Spleen (tissue), 11 donors: ENCODE measurements around the gene BCO2. TPM values are rescaled to one million over a fixed set of nuclear protein-coding genes. Genes with fewer than 3 reads are reported as not detected.
"Not testable (repeated sequence)": the region's sequence is repeated elsewhere in the genome, so short reads cannot be mapped to it uniquely, and the experiment has no call there.

ENCODE experiments used
- DNase-seq: peaks from one replicate; pipeline ENCODE4 v3.0.0-alpha.2; 2020
- H3K27ac ChIP-seq, 8 donors: fragments of 200-600 bp; sonication (generic) in 7 of 8; 1 replicate in 4 of 8; 2 replicates in 4 of 8; pipeline versions ENCODE4 v1.5.0 to v1.8.0; 2016 to 2021; ENCODE audit warnings: inconsistent platforms in 4 of 8, mild to moderate bottlenecking in 4 of 8, moderate library complexity in 1 of 8
- H3K27me3 ChIP-seq, 7 donors: fragments of 200-600 bp; sonication (generic) in 6 of 7; replicated peaks in 1 of 7; 1 replicate in 4 of 7; 2 replicates in 3 of 7; pipeline versions ENCODE4 v1.5.0 to v1.8.0; 2016 to 2021; ENCODE audit warnings: inconsistent platforms in 3 of 7, mild to moderate bottlenecking in 1 of 7
- H3K36me3 ChIP-seq, 6 donors: fragments of 200-600 bp; sonication (generic) in 5 of 6; 1 replicate in 4 of 6; 2 replicates in 2 of 6; pipeline versions ENCODE4 v1.5.0 to v1.8.0; 2016 to 2021; ENCODE audit warnings: inconsistent platforms in 2 of 6
- H3K4me1 ChIP-seq, 6 donors: fragments of 200-600 bp; sonication (generic) in 5 of 6; 1 replicate in 3 of 6; 2 replicates in 3 of 6; pipeline versions ENCODE4 v1.5.0 to v1.8.0; 2016 to 2021; ENCODE audit warnings: inconsistent platforms in 3 of 6
- H3K4me3 ChIP-seq, 8 donors: fragments of 200-600 bp; sonication (generic) in 7 of 8; 1 replicate in 4 of 8; 2 replicates in 4 of 8; pipeline versions ENCODE4 v1.5.0 to v1.8.0; 2016 to 2021; ENCODE audit warnings: inconsistent platforms in 4 of 8, mild to moderate bottlenecking in 4 of 8, moderate library complexity in 2 of 8
- H3K9me3 ChIP-seq, 8 donors: fragments of 200-600 bp; sonication (generic) in 7 of 8; 1 replicate in 4 of 8; 2 replicates in 4 of 8; pipeline versions ENCODE4 v1.5.0 to v1.8.0; 2016 to 2021; ENCODE audit warnings: inconsistent platforms in 4 of 8
- CTCF ChIP-seq, 11 experiments: fragments of 200-600 bp in 7 of 11; fragments of 450-650 bp in 4 of 11; sonication (generic) in 4 of 11; IDR thresholded peaks in 8 of 11; conservative IDR thresholded peaks in 3 of 11; 1 replicate in 7 of 11; 2 replicates in 4 of 11; pipeline versions ENCODE4 v1.4.0 to v1.8.0; 2016 to 2021; ENCODE audit warnings: antibody characterized with exemption in 11 of 11, inconsistent platforms in 4 of 11, mild to moderate bottlenecking in 1 of 11
- POLR2A ChIP-seq, 3 donors: fragments of 450-650 bp; IDR thresholded peaks; one replicate each; pipeline ENCODE4 v1.5.1; 2017; ENCODE audit warnings: antibody characterized with exemption in 3 of 3, mild to moderate bottlenecking in 1 of 3
- POLR2AphosphoS5 ChIP-seq, 3 donors: sonication (generic); formaldehyde crosslinking; IDR thresholded peaks; one replicate each; pipeline ENCODE4 v1.5.1; 2017; ENCODE audit warnings: antibody characterized with exemption in 3 of 3
- WGBS, 5 donors: extraction: QIAGEN DNeasy Blood & Tissue Kit in 3 of 5; methylation state at CpG; one replicate each; pipeline versions ENCODE4 v1.1.5 to v1.1.7; 2013 to 2018; 5-methylcytosine and 5-hydroxymethylcytosine counted together
- intact Hi-C: fragments of 100-400 bp; cut with DNase I; formaldehyde crosslinking; loops from one replicate; pipeline ENCODE4 v1.15.0; 2023; ENCODE audit warnings: low total_unique reads
- polyA plus RNA-seq, 3 donors: library from polyadenylated mRNA; stranded (reverse); fragments of 200-250 nt; gene quantifications; one replicate each; pipeline ENCODE4 v1.2.1, GENCODE V29; 2013
- total RNA-seq, 7 donors: library from RNA; depleted of rRNA in 3 of 7; stranded (reverse); fragments of >200 nt in 3 of 7; fragmentation: NEBNext Ultra II Directional in 4 of 7; extraction: Animal tissue kit (Norgen Biotek cat#: 25700) in 4 of 7; gene quantifications; one replicate each; pipeline versions ENCODE4 v1.1.0 to v1.2.1, GENCODE V29; 2016 to 2021
- donor health status: healthy with polysubstance abuse.
- donor health status: DM: no; HTN: no; CAD: no; lungs with moderate emphysema.
- donor health status: DM: no; HTN: no; CAD: no.
- donor health status: Bipolar disorder and iron deficiency.
- donor health status: healthy.
- donor health status: DM: no; HTN: no; CAD: no.
- donor health status: DM: yes; HTN: yes; CAD: no.

Gene BCO2
- total and polyA plus RNA-seq, 10 donors: 1.6 to 7.8 (median 3.8) TPM

- TF ChIP-seq POLR2A (IDR thresholded peaks at IDR 0.05) (no peak), CTCF (IDR thresholded peaks at IDR 0.05 in 8 of 11, conservative IDR thresholded peaks at IDR 0.05 in 3 of 11) (no peak), POLR2AphosphoS5 (IDR thresholded peaks at IDR 0.05) (no peak)
- DNase-seq: no peak
- intact Hi-C loops: no loop called here
- 17 to 39% (median 29%) methylated on average over 1 of the region's 1 CpG for WGBS, 5 donors
- no peaks in the 10 kb centered on the region for H3K27me3 ChIP-seq
- H3K4me3 ChIP-seq: no peak overlapping the region
- H3K9me3 ChIP-seq: no peaks in the 10 kb centered on the region
- no peak overlapping the region for H3K27ac ChIP-seq
- H3K4me1 ChIP-seq: peaks cover 0 to 23% (median 16%) of the 10 kb centered on the region in 6 donors
- H3K36me3 ChIP-seq: no peaks in the 10 kb centered on the region
Measured at GRCh38 chr11:112182867-112183266, 7.6 kb downstream of the BCO2 start.

GRCh38 chr11:112185883-112186282, 10.6 kb downstream of the BCO2 start:
- no peak for DNase-seq
- intact Hi-C loops: no loop called here

GRCh38 chr11:112186304-112186703, 11.0 kb downstream of the BCO2 start:
- intact Hi-C loops: no loop called here
- TF ChIP-seq CTCF (IDR thresholded peaks at IDR 0.05 in 8 of 11, conservative IDR thresholded peaks at IDR 0.05 in 3 of 11) (no peak), POLR2A (IDR thresholded peaks at IDR 0.05) (no peak), POLR2AphosphoS5 (IDR thresholded peaks at IDR 0.05) (no peak)
- DNase-seq: no peak

More at GRCh38 chr11:112185883-112186282, 10.6 kb downstream of the BCO2 start:
- no peaks in the 10 kb centered on the region for H3K36me3 ChIP-seq
- TF ChIP-seq POLR2AphosphoS5 (IDR thresholded peaks at IDR 0.05) (no peak), POLR2A (IDR thresholded peaks at IDR 0.05) (no peak), CTCF (IDR thresholded peaks at IDR 0.05 in 8 of 11, conservative IDR thresholded peaks at IDR 0.05 in 3 of 11) (no peak)
- no peaks in the 10 kb centered on the region for H3K27me3 ChIP-seq
- no peaks in the 10 kb centered on the region for H3K9me3 ChIP-seq
- no peak overlapping the region for H3K27ac ChIP-seq
- H3K4me1 ChIP-seq: no peaks in the 10 kb centered on the region
- no peak overlapping the region for H3K4me3 ChIP-seq

GRCh38 chr11:112195113-112195512, 19.8 kb downstream of the BCO2 start:
- intact Hi-C loops, H3K9me3 ChIP-seq, H3K36me3 ChIP-seq, H3K27ac ChIP-seq, H3K4me1 ChIP-seq, H3K4me3 ChIP-seq, DNase-seq, H3K27me3 ChIP-seq: not testable (repeated sequence)
- WGBS, 5 donors: 76 to 91% (median 83%) methylated on average over 11 of the region's 11 CpGs

More at GRCh38 chr11:112186304-112186703, 11.0 kb downstream of the BCO2 start:
- Histone ChIP-seq H3K9me3 (no peaks in the 10 kb centered on the region), H3K27me3 (no peaks in the 10 kb centered on the region), H3K27ac (no peak overlapping the region), H3K4me1 (no peaks in the 10 kb centered on the region), H3K4me3 (no peak overlapping the region), H3K36me3 (no peaks in the 10 kb centered on the region)

- peaks cover 0 to 5% (median 0%) of the 10 kb centered on the region in 8 donors for H3K9me3 ChIP-seq
- 25 to 62% (median 49%) methylated on average over 2 of the region's 2 CpGs for whole genome bisulfite sequencing, 5 donors
- H3K27me3 ChIP-seq: no peaks in the 10 kb centered on the region
- H3K4me1 ChIP-seq: peaks cover 0 to 9% (median 0%) of the 10 kb centered on the region in 6 donors
- no peaks in the 10 kb centered on the region for H3K36me3 ChIP-seq
- DNase-seq: no peak
- H3K27ac ChIP-seq: no peak overlapping the region
- intact Hi-C loops: no loop called here
- TF ChIP-seq POLR2A (IDR thresholded peaks at IDR 0.05): no peak
- TF ChIP-seq POLR2AphosphoS5 (IDR thresholded peaks at IDR 0.05): no peak
- TF ChIP-seq CTCF (IDR thresholded peaks at IDR 0.05 in 8 of 11, conservative IDR thresholded peaks at IDR 0.05 in 3 of 11): no peak
- no peak overlapping the region for H3K4me3 ChIP-seq
Measured at GRCh38 chr11:112195951-112196351, 20.6 kb downstream of the BCO2 start.
